Measurements from ENCODE around the gene TK2. TPM values are rescaled to one million over a fixed set of nuclear protein-coding genes. Genes with fewer than 3 reads are reported as not detected.

TK2 gene
- total and polyA plus RNA-seq, 8 donors, result 31.4 to 41.2 (median 34.8) TPM

DNA sequence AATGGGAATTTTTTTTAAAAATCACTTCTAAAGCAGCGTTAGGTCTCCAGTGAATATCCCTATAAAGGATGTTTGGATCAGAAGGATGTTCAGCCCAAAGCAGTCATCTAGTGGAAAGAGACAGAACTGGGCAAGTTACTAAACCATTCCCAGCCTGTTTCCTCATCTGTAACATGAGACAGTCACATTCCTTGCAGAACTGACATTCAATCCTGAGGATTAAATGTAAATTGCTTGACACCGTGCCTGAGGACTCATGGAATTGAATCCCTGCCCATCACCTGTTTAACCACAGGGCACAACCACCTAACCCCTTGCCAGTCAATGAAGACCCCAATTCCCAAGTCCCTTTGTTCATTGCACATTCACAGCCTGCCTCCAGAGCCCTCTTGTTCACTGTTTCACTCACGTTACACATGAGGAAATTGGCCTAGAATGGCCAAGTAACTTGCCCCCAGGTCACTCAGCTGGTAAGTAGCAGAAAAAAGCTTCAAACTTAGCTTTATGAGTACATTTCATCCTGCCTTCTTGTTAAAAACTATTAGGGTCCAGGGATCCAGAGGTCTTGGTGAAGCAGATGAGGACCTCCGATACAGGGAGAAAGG, 30.8 kb upstream of the TK2 start:
- Histone ChIP-seq H3K4me3 (no peak overlapping the region), H3K4me1 (peaks cover 5 to 23% of the 10 kb centered on the region in 2 donors), H3K36me3 (no peaks in the 10 kb centered on the region), H3K27ac (no peak overlapping the region), H3K27me3 (peaks cover 18 to 28% of the 10 kb centered on the region in 2 donors), H3K9me3 (no peaks in the 10 kb centered on the region)
- TF ChIP-seq CTCF (IDR thresholded peaks at IDR 0.05), result no peak
- ATAC-seq (peak; percentile 49), DNase-seq (no peak)
- intact Hi-C loops (cut with DNase I), result no loop called here

GRCh38 chr16:66578651-66579531, 29.0 kb upstream of the TK2 start, which contains the start of gene CMTM2:
CMTM2 (plus strand) TSS chr16:66579463; CDS start chr16:66579608, 145 bp downstream.
- no peak for ATAC-seq
- peak in 3 of 4 donors; percentile 24 to 79 (median 29) for DNase-seq

GRCh38 chr16:66576296-66576695, 26.4 kb upstream of the TK2 start:
- ATAC-seq, result no peak
- intact Hi-C loops (cut with DNase I), result no loop called here
- no peak for TF ChIP-seq CTCF (IDR thresholded peaks at IDR 0.05)

More at GRCh38 chr16:66578651-66579531, 29.0 kb upstream of the TK2 start, which contains the start of gene CMTM2:
- Histone ChIP-seq H3K4me3 (peak within 1 kb of the TSS in 1 of 2 donors; percentile 11), H3K27ac (no peak within 1 kb of the TSS), H3K36me3 (no peaks in the 10 kb centered on the region), H3K4me1 (peaks cover 5 to 15% of the 10 kb centered on the region in 2 donors), H3K9me3 (no peaks in the 10 kb centered on the region), H3K27me3 (peaks cover 18 to 28% of the 10 kb centered on the region in 2 donors)
- no peak for TF ChIP-seq CTCF (IDR thresholded peaks at IDR 0.05)
- intact Hi-C loops (cut with DNase I), result no loop called here

GRCh38 chr16:66575060-66575459, 25.1 kb upstream of the TK2 start:
- no peak for TF ChIP-seq CTCF (IDR thresholded peaks at IDR 0.05)
- no peak overlapping the region for H3K4me3 ChIP-seq
- H3K36me3 ChIP-seq, result peaks cover 0 to 9% of the 10 kb centered on the region in 2 donors
- H3K27me3 ChIP-seq, result peaks cover 18 to 28% of the 10 kb centered on the region in 2 donors
- intact Hi-C loops (cut with DNase I), result no loop called here
- no peak overlapping the region for H3K27ac ChIP-seq
- H3K4me1 ChIP-seq, result peaks cover 5 to 16% of the 10 kb centered on the region in 2 donors
- no peaks in the 10 kb centered on the region for H3K9me3 ChIP-seq
- no peak for DNase-seq
- ATAC-seq, result no peak

More at GRCh38 chr16:66576296-66576695, 26.4 kb upstream of the TK2 start:
- H3K9me3 ChIP-seq, result no peaks in the 10 kb centered on the region
- H3K4me3 ChIP-seq, result no peak overlapping the region
- H3K27ac ChIP-seq, result no peak overlapping the region
- no peak for DNase-seq
- peaks cover 0 to 8% of the 10 kb centered on the region in 2 donors for H3K36me3 ChIP-seq
- peaks cover 18 to 28% of the 10 kb centered on the region in 2 donors for H3K27me3 ChIP-seq
- peaks cover 5 to 15% of the 10 kb centered on the region in 2 donors for H3K4me1 ChIP-seq

DNA sequence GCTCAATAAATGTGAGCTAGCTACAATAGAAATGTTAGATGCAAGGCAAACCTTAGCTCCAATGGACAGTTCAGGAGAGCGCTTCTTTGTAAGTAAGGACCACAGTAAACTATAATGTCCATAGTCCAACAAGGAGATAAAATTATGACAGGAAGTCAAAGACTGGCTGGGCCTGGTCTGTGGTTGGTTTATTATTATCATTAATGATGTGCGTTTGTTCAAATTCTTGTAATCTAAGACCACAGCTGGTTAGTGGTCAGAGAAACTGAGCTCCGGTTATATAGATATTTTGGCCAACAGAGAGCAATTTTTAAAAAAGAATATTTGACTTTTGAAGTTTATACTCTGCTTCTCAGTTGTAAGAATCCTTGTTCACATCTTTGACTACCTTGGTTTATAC, 24.6 kb upstream of the TK2 start:
- DNase-seq (no peak), ATAC-seq (no peak)
- H3K27ac ChIP-seq, result no peak overlapping the region
- no peaks in the 10 kb centered on the region for H3K9me3 ChIP-seq
- TF ChIP-seq CTCF (IDR thresholded peaks at IDR 0.05), result no peak
- intact Hi-C loops (cut with DNase I), result no loop called here
- H3K27me3 ChIP-seq, result peaks cover 17 to 23% of the 10 kb centered on the region in 2 donors
- H3K4me3 ChIP-seq, result no peak overlapping the region
- H3K36me3 ChIP-seq, result peaks cover 0 to 9% of the 10 kb centered on the region in 2 donors
- peaks cover 5 to 19% of the 10 kb centered on the region in 2 donors for H3K4me1 ChIP-seq

All from left lung (tissue), 10 donors.